Neural cell (in vitro differentiated cells): ENCODE measurements around the gene PTK7. TPM values are rescaled to one million over a fixed set of nuclear protein-coding genes. Genes with fewer than 3 reads are reported as not detected.

Experiments used
- H2AFZ ChIP-seq: fragments of 200-600, 300-800 bp; sonication (generic), shearing (Covaris generic); 2 replicates; pipeline ENCODE4 v1.6.0; 2014; ENCODE audit warnings: low read depth, mild to moderate bottlenecking, antibody characterized with exemption, low read length, moderate library complexity
- H3F3A ChIP-seq: fragments of 200-600 bp; shearing (Covaris generic); 2 replicates; pipeline ENCODE4 v1.6.1; 2016; ENCODE audit warnings: mild to moderate bottlenecking, moderate library complexity, mixed read lengths, antibody characterized with exemption, low read length; ENCODE audit not compliant: insufficient read depth, poor library complexity, severe bottlenecking
- H3K27ac ChIP-seq: fragments of 200-600, 300-800 bp; sonication (generic), shearing (Covaris generic); 2 replicates; pipeline ENCODE4 v1.5.1; 2014; ENCODE audit warnings: mild to moderate bottlenecking, low read length, moderate library complexity
- H3K27me3 ChIP-seq: fragments of 300-800, 200-600 bp; sonication (generic), shearing (Covaris generic); 2 replicates; pipeline ENCODE4 v1.6.0; 2014; ENCODE audit warnings: mild to moderate bottlenecking, low read depth, low read length, moderate library complexity; ENCODE audit not compliant: insufficient read depth
- H3K36me3 ChIP-seq: fragments of 300-800, 200-600 bp; sonication (generic), shearing (Covaris generic); 2 replicates; pipeline ENCODE4 v1.5.1; 2014; ENCODE audit warnings: mild to moderate bottlenecking, antibody characterized with exemption, low read length, moderate library complexity; ENCODE audit not compliant: insufficient read depth
- H3K4me2 ChIP-seq: fragments of 300-800, 200-600 bp; sonication (generic), shearing (Covaris generic); 2 replicates; pipeline ENCODE4 v1.6.0; 2014; ENCODE audit warnings: mild to moderate bottlenecking, low read length
- H3K4me3 ChIP-seq: fragments of 300-800, 200-600 bp; sonication (generic), shearing (Covaris generic); 2 replicates; pipeline ENCODE4 v1.5.1; 2014; ENCODE audit warnings: mild to moderate bottlenecking, low read length, moderate library complexity
- H3K79me2 ChIP-seq: fragments of 200-600 bp; shearing (Covaris generic); replicated peaks from 2 replicates; pipeline ENCODE4 v1.6.0; 2014; ENCODE audit warnings: mild to moderate bottlenecking, low read length, moderate library complexity; ENCODE audit not compliant: insufficient read depth
- H3K9ac ChIP-seq: fragments of 300-800, 200-600 bp; sonication (generic), shearing (Covaris generic); 2 replicates; pipeline ENCODE4 v1.6.1; 2016; ENCODE audit warnings: mild to moderate bottlenecking, low read length, mixed read lengths
- H3K9me2 ChIP-seq: fragments of 200-600 bp; shearing (Covaris generic); 2 replicates; pipeline ENCODE4 v1.6.1; 2016; ENCODE audit warnings: mild to moderate bottlenecking, low read length, mixed read lengths; ENCODE audit not compliant: insufficient read depth
- H3K9me3 ChIP-seq: fragments of 200-600, 300-800 bp; sonication (generic), shearing (Covaris generic); 2 replicates; pipeline ENCODE4 v1.6.1; 2016; ENCODE audit warnings: mild to moderate bottlenecking, mixed run types, low read length, moderate library complexity, mixed read lengths
- H4K20me1 ChIP-seq: fragments of 200-600 bp; shearing (Covaris generic); 2 replicates; pipeline ENCODE4 v1.6.1; 2016; ENCODE audit warnings: mild to moderate bottlenecking, mixed run types; ENCODE audit not compliant: insufficient read depth
- EP300 ChIP-seq: fragments of 450-650 bp; conservative IDR thresholded peaks from 2 replicates; pipeline ENCODE4 v1.6.1; 2014; ENCODE audit warnings: antibody characterized with exemption, mild to moderate bottlenecking, moderate library complexity; ENCODE audit not compliant: poor library complexity, severe bottlenecking
- EZH2 ChIP-seq: fragments of 200-600, 300-800 bp; shearing (Covaris generic), sonication (generic); IDR thresholded peaks from 2 replicates; pipeline ENCODE4 v1.6.1; 2014; ENCODE audit warnings: antibody characterized with exemption, low read length, borderline replicate concordance, mild to moderate bottlenecking; ENCODE audit not compliant: insufficient read depth, poor library complexity, severe bottlenecking
- MXI1 ChIP-seq: fragments of 450-650 bp; conservative IDR thresholded peaks from 2 replicates; pipeline ENCODE4 v1.6.1; 2014; ENCODE audit warnings: antibody characterized with exemption, mild to moderate bottlenecking; ENCODE audit not compliant: poor library complexity, severe bottlenecking
- POLR2AphosphoS5 ChIP-seq: IDR thresholded peaks from 2 replicates; pipeline ENCODE4 v1.6.1; 2012
- RAD21 ChIP-seq: fragments of 450-650 bp; conservative IDR thresholded peaks from 2 replicates; pipeline ENCODE4 v1.6.1; 2014; ENCODE audit warnings: antibody characterized with exemption, mild to moderate bottlenecking, moderate library complexity
- SMC3 ChIP-seq: fragments of 450-650 bp; conservative IDR thresholded peaks from 2 replicates; pipeline ENCODE4 v1.6.1; 2014; ENCODE audit warnings: antibody characterized with exemption, mild to moderate bottlenecking, moderate library complexity; ENCODE audit not compliant: poor library complexity
- TAF1 ChIP-seq: IDR thresholded peaks from 2 replicates; pipeline ENCODE4 v1.6.1; 2012; ENCODE audit warnings: low read depth
- polyA plus RNA-seq: library from polyadenylated mRNA; depleted of rRNA; stranded (reverse); fragments of >200 nt; gene quantifications from 2 replicates; pipeline ENCODE4 v1.2.3, GENCODE V29; 2014
- TF ChIP-seq, protein P1 (sequence below): fragments of 450-650 bp; IDR thresholded peaks from 2 replicates; pipeline ENCODE4 v1.5.1; 2014; ENCODE audit warnings: antibody characterized with exemption, mild to moderate bottlenecking, moderate library complexity; ENCODE audit not compliant: poor library complexity, severe bottlenecking
- TF ChIP-seq, protein P2 (sequence below): IDR thresholded peaks from 2 replicates; pipeline ENCODE4 v1.6.1; 2012; ENCODE audit warnings: borderline replicate concordance

Gene PTK7
- polyA plus RNA-seq, 1 donor from 2014 or later: 32.5 TPM

DNA sequence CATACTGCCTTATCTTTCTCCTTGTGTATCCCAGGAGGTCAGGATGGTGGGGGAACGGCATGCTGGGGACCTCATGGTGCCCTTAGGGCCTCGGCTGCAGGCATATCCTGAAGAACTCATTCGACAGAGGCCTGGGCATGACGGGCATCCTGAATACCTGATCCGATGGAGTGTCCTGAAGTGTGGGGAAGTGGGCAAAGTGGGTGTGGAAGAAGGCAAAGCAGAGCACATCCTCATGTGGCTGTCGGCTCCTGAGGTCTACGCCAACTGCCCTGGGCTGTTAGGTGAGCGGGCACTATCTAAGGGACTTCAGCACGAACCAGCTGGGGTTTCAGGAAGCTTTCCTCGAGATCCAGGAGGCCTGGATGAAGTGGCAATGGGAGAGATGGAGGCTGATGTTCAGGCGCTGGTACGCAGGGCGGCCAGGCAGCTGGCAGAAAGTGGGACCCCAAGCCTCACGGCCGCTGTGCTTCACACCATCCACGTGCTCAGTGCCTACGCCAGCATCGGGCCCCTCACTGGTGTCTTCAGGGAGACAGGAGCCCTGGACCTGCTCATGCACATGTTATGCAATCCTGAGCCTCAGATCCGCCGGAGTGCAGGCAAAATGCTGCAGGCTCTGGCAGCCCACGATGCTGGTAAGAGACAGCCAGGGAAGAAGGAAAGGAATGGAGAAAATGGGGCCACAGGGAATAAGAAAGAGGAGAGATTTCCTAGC lies 108.3 kb downstream of the PTK7 start:
- Histone ChIP-seq H3K79me2 (no peaks in the 10 kb centered on the region), H3K27me3 (no peaks in the 10 kb centered on the region), H3K36me3 (peaks cover 6% of the 10 kb centered on the region), H3K9ac (no peak overlapping the region), H3K4me2 (no peak overlapping the region), H4K20me1 (no peaks in the 10 kb centered on the region), H3K9me2 (no peaks in the 10 kb centered on the region), H3K27ac (no peak overlapping the region), H2AFZ (no peak overlapping the region), H3K4me3 (no peak overlapping the region), H3K9me3 (no peaks in the 10 kb centered on the region), H3F3A (no peaks in the 10 kb centered on the region)
- TF ChIP-seq POLR2AphosphoS5 (no peak), SMC3 (no peak)

DNA sequence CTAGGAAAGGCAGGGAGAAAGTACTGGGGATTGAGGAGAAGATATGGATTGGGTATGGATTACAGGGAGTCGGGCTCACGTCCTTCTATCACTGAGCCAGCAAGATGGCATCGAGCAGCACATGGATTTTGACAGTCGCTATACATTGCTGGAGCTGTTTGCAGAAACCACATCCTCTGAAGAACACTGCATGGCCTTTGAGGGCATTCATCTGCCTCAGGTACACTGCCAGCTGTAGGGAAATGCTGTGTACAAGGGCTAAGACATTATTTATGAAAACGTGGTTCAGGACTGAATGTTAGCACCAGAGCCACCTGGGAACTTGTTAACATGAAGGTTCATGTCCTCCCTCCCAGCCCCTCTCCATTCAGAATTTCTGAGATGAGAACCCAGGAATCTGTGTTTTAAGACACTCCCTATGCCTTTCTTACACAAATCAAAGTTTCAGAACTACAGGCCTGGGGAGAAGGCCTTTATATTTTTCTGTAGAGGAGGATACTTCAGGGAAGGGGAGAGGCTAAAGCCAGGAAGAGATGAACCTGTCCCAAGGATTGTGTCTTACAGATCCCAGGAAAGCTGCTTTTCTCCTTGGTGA lies 109.4 kb downstream of the PTK7 start:
- no peaks in the 10 kb centered on the region for H3K27me3 ChIP-seq
- H4K20me1 ChIP-seq: no peaks in the 10 kb centered on the region
- no peaks in the 10 kb centered on the region for H3K9me3 ChIP-seq
- H3K27ac ChIP-seq: no peak overlapping the region
- no peaks in the 10 kb centered on the region for H3F3A ChIP-seq
- peaks cover 6% of the 10 kb centered on the region for H3K36me3 ChIP-seq
- H2AFZ ChIP-seq: no peak overlapping the region
- no peaks in the 10 kb centered on the region for H3K79me2 ChIP-seq
- no peak overlapping the region for H3K9ac ChIP-seq
- no peak for TF ChIP-seq RAD21
- TF ChIP-seq, protein P1, sequence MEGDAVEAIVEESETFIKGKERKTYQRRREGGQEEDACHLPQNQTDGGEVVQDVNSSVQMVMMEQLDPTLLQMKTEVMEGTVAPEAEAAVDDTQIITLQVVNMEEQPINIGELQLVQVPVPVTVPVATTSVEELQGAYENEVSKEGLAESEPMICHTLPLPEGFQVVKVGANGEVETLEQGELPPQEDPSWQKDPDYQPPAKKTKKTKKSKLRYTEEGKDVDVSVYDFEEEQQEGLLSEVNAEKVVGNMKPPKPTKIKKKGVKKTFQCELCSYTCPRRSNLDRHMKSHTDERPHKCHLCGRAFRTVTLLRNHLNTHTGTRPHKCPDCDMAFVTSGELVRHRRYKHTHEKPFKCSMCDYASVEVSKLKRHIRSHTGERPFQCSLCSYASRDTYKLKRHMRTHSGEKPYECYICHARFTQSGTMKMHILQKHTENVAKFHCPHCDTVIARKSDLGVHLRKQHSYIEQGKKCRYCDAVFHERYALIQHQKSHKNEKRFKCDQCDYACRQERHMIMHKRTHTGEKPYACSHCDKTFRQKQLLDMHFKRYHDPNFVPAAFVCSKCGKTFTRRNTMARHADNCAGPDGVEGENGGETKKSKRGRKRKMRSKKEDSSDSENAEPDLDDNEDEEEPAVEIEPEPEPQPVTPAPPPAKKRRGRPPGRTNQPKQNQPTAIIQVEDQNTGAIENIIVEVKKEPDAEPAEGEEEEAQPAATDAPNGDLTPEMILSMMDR: no peak
- no peak for TF ChIP-seq EZH2
- TF ChIP-seq, protein P2, sequence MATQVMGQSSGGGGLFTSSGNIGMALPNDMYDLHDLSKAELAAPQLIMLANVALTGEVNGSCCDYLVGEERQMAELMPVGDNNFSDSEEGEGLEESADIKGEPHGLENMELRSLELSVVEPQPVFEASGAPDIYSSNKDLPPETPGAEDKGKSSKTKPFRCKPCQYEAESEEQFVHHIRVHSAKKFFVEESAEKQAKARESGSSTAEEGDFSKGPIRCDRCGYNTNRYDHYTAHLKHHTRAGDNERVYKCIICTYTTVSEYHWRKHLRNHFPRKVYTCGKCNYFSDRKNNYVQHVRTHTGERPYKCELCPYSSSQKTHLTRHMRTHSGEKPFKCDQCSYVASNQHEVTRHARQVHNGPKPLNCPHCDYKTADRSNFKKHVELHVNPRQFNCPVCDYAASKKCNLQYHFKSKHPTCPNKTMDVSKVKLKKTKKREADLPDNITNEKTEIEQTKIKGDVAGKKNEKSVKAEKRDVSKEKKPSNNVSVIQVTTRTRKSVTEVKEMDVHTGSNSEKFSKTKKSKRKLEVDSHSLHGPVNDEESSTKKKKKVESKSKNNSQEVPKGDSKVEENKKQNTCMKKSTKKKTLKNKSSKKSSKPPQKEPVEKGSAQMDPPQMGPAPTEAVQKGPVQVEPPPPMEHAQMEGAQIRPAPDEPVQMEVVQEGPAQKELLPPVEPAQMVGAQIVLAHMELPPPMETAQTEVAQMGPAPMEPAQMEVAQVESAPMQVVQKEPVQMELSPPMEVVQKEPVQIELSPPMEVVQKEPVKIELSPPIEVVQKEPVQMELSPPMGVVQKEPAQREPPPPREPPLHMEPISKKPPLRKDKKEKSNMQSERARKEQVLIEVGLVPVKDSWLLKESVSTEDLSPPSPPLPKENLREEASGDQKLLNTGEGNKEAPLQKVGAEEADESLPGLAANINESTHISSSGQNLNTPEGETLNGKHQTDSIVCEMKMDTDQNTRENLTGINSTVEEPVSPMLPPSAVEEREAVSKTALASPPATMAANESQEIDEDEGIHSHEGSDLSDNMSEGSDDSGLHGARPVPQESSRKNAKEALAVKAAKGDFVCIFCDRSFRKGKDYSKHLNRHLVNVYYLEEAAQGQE: no peak
- no peak for TF ChIP-seq MXI1
- TF ChIP-seq EP300: no peak
- no peak for TF ChIP-seq POLR2AphosphoS5
- TF ChIP-seq SMC3: no peak
- no peak for TF ChIP-seq TAF1
- no peaks in the 10 kb centered on the region for H3K9me2 ChIP-seq
- no peak overlapping the region for H3K4me3 ChIP-seq
- no peak overlapping the region for H3K4me2 ChIP-seq
